ENCODE data around the gene CABYR. TPM values are rescaled to one million over a fixed set of nuclear protein-coding genes. Genes with fewer than 3 reads are reported as not detected.

CABYR gene
- total and polyA plus RNA-seq, 2 donors (not counting 1 experiment from before 2014, with no cell fraction given) = 7.3 to 14.0 TPM

- H3K9me3 ChIP-seq (ENCODE audit: control insufficient read depth, insufficient read depth, low read depth, low read length) = no peaks in the 10 kb centered on the region
- H3K27me3 ChIP-seq (ENCODE audit: control insufficient read depth, insufficient read depth, low read length) = no peaks in the 10 kb centered on the region
- no peak overlapping the region for H3K9ac ChIP-seq (ENCODE audit: insufficient read depth, low read length)
- H4K20me1 ChIP-seq (ENCODE audit: control insufficient read depth, extremely low read depth, insufficient read depth, low read length) = no peaks in the 10 kb centered on the region
- no peaks in the 10 kb centered on the region for H3K79me2 ChIP-seq (ENCODE audit: control insufficient read depth, insufficient read depth, low read length)
- no peaks in the 10 kb centered on the region for H3K36me3 ChIP-seq (ENCODE audit: control insufficient read depth, insufficient read depth, low read length)
- TF ChIP-seq CTCF (conservative IDR thresholded peaks at IDR 0.05 in 1 of 2, IDR thresholded peaks at IDR 0.05 in 1 of 2; ENCODE audit: low read depth in 1 of 2, low read length in 2 of 2) (no peak), EZH2 (IDR thresholded peaks at IDR 0.05; ENCODE audit: low read length, missing control alignments) (no peak)
- no peaks in the 10 kb centered on the region for H3K4me1 ChIP-seq (ENCODE audit: control insufficient read depth, extremely low read depth, insufficient read depth, low read length)
- H3K4me3 ChIP-seq (replicated peaks in 1 of 4; ENCODE audit: control extremely low read depth in 1 of 4, insufficient read depth in 1 of 4, low read depth in 3 of 4, low read length in 4 of 4) = no peak overlapping the region
- H2AFZ ChIP-seq (ENCODE audit: low read length) = no peak overlapping the region
- H3K4me2 ChIP-seq (ENCODE audit: extremely low read depth, insufficient read depth, low read length) = no peak overlapping the region
- no peak overlapping the region for H3K27ac ChIP-seq (ENCODE audit: insufficient read depth, low read length)
- no peak for DNase-seq (ENCODE audit: low read depth in 2 of 2)
These were observed 48.0 kb upstream of the CABYR start for GRCh38 chr18:24090876-24091275.

GRCh38 chr18:24094561-24094960 lies 44.3 kb upstream of the CABYR start:
- DNase-seq (ENCODE audit: low read depth in 2 of 2) = no peak
- H2AFZ ChIP-seq (ENCODE audit: low read length) = no peak overlapping the region

GRCh38 chr18:24095976-24096375 lies 42.9 kb upstream of the CABYR start:
- Histone ChIP-seq H3K27ac (ENCODE audit: insufficient read depth, low read length) (no peak overlapping the region), H3K4me3 (replicated peaks in 1 of 4; ENCODE audit: control extremely low read depth in 1 of 4, insufficient read depth in 1 of 4, low read depth in 3 of 4, low read length in 4 of 4) (no peak overlapping the region), H3K4me2 (ENCODE audit: extremely low read depth, insufficient read depth, low read length) (no peak overlapping the region), H4K20me1 (ENCODE audit: control insufficient read depth, extremely low read depth, insufficient read depth, low read length) (no peaks in the 10 kb centered on the region), H3K79me2 (ENCODE audit: control insufficient read depth, insufficient read depth, low read length) (no peaks in the 10 kb centered on the region), H3K36me3 (ENCODE audit: control insufficient read depth, insufficient read depth, low read length) (no peaks in the 10 kb centered on the region), H2AFZ (ENCODE audit: low read length) (no peak overlapping the region), H3K4me1 (ENCODE audit: control insufficient read depth, extremely low read depth, insufficient read depth, low read length) (no peaks in the 10 kb centered on the region), H3K9ac (ENCODE audit: insufficient read depth, low read length) (no peak overlapping the region), H3K27me3 (ENCODE audit: control insufficient read depth, insufficient read depth, low read length) (no peaks in the 10 kb centered on the region), H3K9me3 (ENCODE audit: control insufficient read depth, insufficient read depth, low read depth, low read length) (peaks cover 2% of the 10 kb centered on the region)
- TF ChIP-seq CTCF (conservative IDR thresholded peaks at IDR 0.05 in 1 of 2, IDR thresholded peaks at IDR 0.05 in 1 of 2; ENCODE audit: low read depth in 1 of 2, low read length in 2 of 2) (no peak), EZH2 (IDR thresholded peaks at IDR 0.05; ENCODE audit: low read length, missing control alignments) (no peak)
- peak in 1 of 2 donors; percentile 7 for DNase-seq (ENCODE audit: low read depth in 2 of 2)

More at GRCh38 chr18:24094561-24094960, 44.3 kb upstream of the CABYR start:
- H3K4me2 ChIP-seq (ENCODE audit: extremely low read depth, insufficient read depth, low read length) = no peak overlapping the region
- no peaks in the 10 kb centered on the region for H3K27me3 ChIP-seq (ENCODE audit: control insufficient read depth, insufficient read depth, low read length)
- H3K4me3 ChIP-seq (replicated peaks in 1 of 4; ENCODE audit: control extremely low read depth in 1 of 4, insufficient read depth in 1 of 4, low read depth in 3 of 4, low read length in 4 of 4) = no peak overlapping the region
- no peak for TF ChIP-seq EZH2 (IDR thresholded peaks at IDR 0.05; ENCODE audit: low read length, missing control alignments)
- no peak for TF ChIP-seq CTCF (conservative IDR thresholded peaks at IDR 0.05 in 1 of 2, IDR thresholded peaks at IDR 0.05 in 1 of 2; ENCODE audit: low read depth in 1 of 2, low read length in 2 of 2)
- no peak overlapping the region for H3K27ac ChIP-seq (ENCODE audit: insufficient read depth, low read length)
- peaks cover 2% of the 10 kb centered on the region for H3K9me3 ChIP-seq (ENCODE audit: control insufficient read depth, insufficient read depth, low read depth, low read length)
- H3K36me3 ChIP-seq (ENCODE audit: control insufficient read depth, insufficient read depth, low read length) = no peaks in the 10 kb centered on the region
- no peaks in the 10 kb centered on the region for H3K79me2 ChIP-seq (ENCODE audit: control insufficient read depth, insufficient read depth, low read length)
- no peak overlapping the region for H3K9ac ChIP-seq (ENCODE audit: insufficient read depth, low read length)
- no peaks in the 10 kb centered on the region for H4K20me1 ChIP-seq (ENCODE audit: control insufficient read depth, extremely low read depth, insufficient read depth, low read length)
- H3K4me1 ChIP-seq (ENCODE audit: control insufficient read depth, extremely low read depth, insufficient read depth, low read length) = no peaks in the 10 kb centered on the region

Data from fibroblast of lung (primary cell).